Coronary artery (tissue), 2 donors: ENCODE measurements around the gene DOCK4.
"Not testable (repeated sequence)": the region's sequence is repeated elsewhere in the genome, so short reads cannot be mapped to it uniquely, and the experiment has no call there.

Experiments used
- DNase-seq: peaks from one replicate; pipeline ENCODE4 v3.0.0-alpha.2; 2017; ENCODE audit warnings: low spot score
- H3K27ac ChIP-seq, 2 donors: fragments of 200-600 bp; sonication (generic); one replicate each; pipeline ENCODE4 v1.5.1; 2016 to 2019
- H3K4me3 ChIP-seq: fragments of 200-600 bp; sonication (generic); 2 replicates; pipeline ENCODE4 v1.5.1; 2016; ENCODE audit warnings: mild to moderate bottlenecking, moderate library complexity
- CTCF ChIP-seq: fragments of 200-600 bp; sonication (generic); IDR thresholded peaks from one replicate; pipeline ENCODE4 v1.5.1; 2019; ENCODE audit warnings: antibody characterized with exemption

Gene DOCK4

GRCh38 chr7:112130729-112131410 is 75.3 kb downstream of the DOCK4 start:
- Histone ChIP-seq H3K4me3 (no peak overlapping the region), H3K27ac (peak overlapping the region in 1 of 2 donors; percentile 38)
- no peak for DNase-seq
- TF ChIP-seq CTCF = no peak

GRCh38 chr7:112129655-112130323 is 76.4 kb downstream of the DOCK4 start:
- H3K4me3 ChIP-seq = no peak overlapping the region
- DNase-seq = no peak
- no peak for TF ChIP-seq CTCF
- H3K27ac ChIP-seq = no peak overlapping the region

- H3K27ac ChIP-seq, DNase-seq, H3K4me3 ChIP-seq: not testable (repeated sequence)
Measured at GRCh38 chr7:112128461-112129425, 77.5 kb downstream of the DOCK4 start.

- H3K4me3 ChIP-seq, DNase-seq, H3K27ac ChIP-seq: not testable (repeated sequence)
Measured at GRCh38 chr7:112128041-112128440, 78.2 kb downstream of the DOCK4 start.

GRCh38 chr7:112125250-112125649 is 80.9 kb downstream of the DOCK4 start:
- TF ChIP-seq CTCF = no peak
- no peak overlapping the region for H3K4me3 ChIP-seq
- no peak overlapping the region for H3K27ac ChIP-seq
- no peak for DNase-seq

- H3K27ac ChIP-seq = peak overlapping the region in 1 of 2 donors; percentile 40
- TF ChIP-seq CTCF = no peak
Measured at GRCh38 chr7:112124061-112124766, 82.0 kb downstream of the DOCK4 start.

GRCh38 chr7:112122798-112123197 is 83.4 kb downstream of the DOCK4 start:
- TF ChIP-seq CTCF = no peak
- H3K27ac ChIP-seq = no peak overlapping the region
- H3K4me3 ChIP-seq = no peak overlapping the region
- DNase-seq = no peak

More at GRCh38 chr7:112124061-112124766, 82.0 kb downstream of the DOCK4 start:
- H3K4me3 ChIP-seq = no peak overlapping the region
- DNase-seq = no peak
